HepG2 (cell line): Measurements from ENCODE around the gene EEPD1. TPM values are rescaled to one million over a fixed set of nuclear protein-coding genes. Genes with fewer than 3 reads are reported as not detected.

Experiments used
- LCORL ChIP-seq, 2 experiments: fragments of 450-650 bp in 1 of 2; sonication (generic) in 1 of 2; formaldehyde crosslinking in 1 of 2; IDR thresholded peaks; 2 replicates each; pipeline versions ENCODE4 v1.5.0 to v1.6.1; 2017 to 2020; ENCODE audit warnings: antibody characterized with exemption in 1 of 2, missing genetic modification reagents in 1 of 2
- MTA1 ChIP-seq: sonication (generic); formaldehyde crosslinking; IDR thresholded peaks from 2 replicates; pipeline ENCODE4 v1.4.0; 2020; ENCODE audit warnings: missing genetic modification reagents, mild to moderate bottlenecking, borderline replicate concordance
- PPARG ChIP-seq: conservative IDR thresholded peaks from 2 replicates; pipeline ENCODE4 v1.6.1; 2016; ENCODE audit warnings: missing biosample characterization, missing genetic modification reagents
- SNRNP70 ChIP-seq: fragments of 200-400 bp; formaldehyde crosslinking; IDR thresholded peaks from 2 replicates; pipeline ENCODE4 v1.6.1; 2017; ENCODE audit warnings: mild to moderate bottlenecking, low read depth, low read length, moderate library complexity
- TAF15 ChIP-seq: fragments of 200-400 bp; formaldehyde crosslinking; IDR thresholded peaks from one replicate; pipeline ENCODE4 v1.6.1; 2018; ENCODE audit warnings: mild to moderate bottlenecking, low read depth, low read length; ENCODE audit not compliant: poor library complexity, severe bottlenecking
- ZFP41 ChIP-seq: sonication (generic); formaldehyde crosslinking; IDR thresholded peaks from 2 replicates; pipeline ENCODE4 v1.4.0; 2020; ENCODE audit warnings: mild to moderate bottlenecking, missing genetic modification reagents, borderline replicate concordance
- ZNF556 ChIP-seq: sonication (generic); formaldehyde crosslinking; IDR thresholded peaks from 2 replicates; pipeline ENCODE4 v1.4.0; 2020; ENCODE audit warnings: mild to moderate bottlenecking, missing genetic modification reagents, borderline replicate concordance
- ZNF713 ChIP-seq: sonication (generic); formaldehyde crosslinking; IDR thresholded peaks from 2 replicates; pipeline ENCODE4 v1.4.0; 2020; ENCODE audit warnings: mild to moderate bottlenecking, missing genetic modification reagents
- ZNF841 ChIP-seq: sonication (generic); formaldehyde crosslinking; IDR thresholded peaks from 2 replicates; pipeline ENCODE4 v1.8.1; 2023; ENCODE audit warnings: missing genetic modification reagents, borderline replicate concordance
- polyA plus RNA-seq, 8 experiments: library from polyadenylated mRNA; depleted of rRNA in 3 of 8; stranded (reverse) in 7 of 8; unstranded in 1 of 8; fragments of >200 nt; fragmentation: Illumina TruSeq in 4 of 8; extraction: Trizol in 4 of 8; gene quantifications; 2 replicates each; pipeline versions ENCODE4 v1.2.1 to v1.2.3, GENCODE V29; 2011 to 2016; ENCODE audit warnings: low read depth in 4 of 8, missing spikeins in 1 of 8, mixed read lengths in 1 of 8; ENCODE audit not compliant: insufficient read depth in 1 of 8
- total RNA-seq, 5 experiments: library from RNA; depleted of rRNA; stranded (reverse); fragments of >200 nt; fragmentation: Illumina TruSeq; extraction: Trizol; gene quantifications; 2 replicates each; pipeline ENCODE4 v1.2.3, GENCODE V29; 2016; ENCODE audit warnings: low read depth in 1 of 5
- TF ChIP-seq, protein P1 (sequence below): sonication (generic); formaldehyde crosslinking; IDR thresholded peaks from 2 replicates; pipeline ENCODE4 v1.4.0; 2020; ENCODE audit warnings: missing genetic modification reagents
- TF ChIP-seq, protein P2 (sequence below): sonication (generic); formaldehyde crosslinking; IDR thresholded peaks from 2 replicates; pipeline ENCODE4 v1.8.0; 2022; ENCODE audit warnings: missing genetic modification reagents, mild to moderate bottlenecking, moderate library complexity, borderline replicate concordance
- TF ChIP-seq, protein P3 (sequence below): sonication (generic); formaldehyde crosslinking; IDR thresholded peaks from 2 replicates; pipeline ENCODE4 v1.4.0; 2020; ENCODE audit warnings: missing genetic modification reagents, borderline replicate concordance
- TF ChIP-seq, protein P4 (sequence below): sonication (generic); formaldehyde crosslinking; IDR thresholded peaks from 2 replicates; pipeline ENCODE4 v1.8.1; 2023; ENCODE audit warnings: mild to moderate bottlenecking, missing genetic modification reagents
- TF ChIP-seq, protein P5 (sequence below): sonication (generic); formaldehyde crosslinking; IDR thresholded peaks from 2 replicates; pipeline ENCODE4 v1.4.0; 2020; ENCODE audit warnings: missing genetic modification reagents

The EEPD1 gene
- total and polyA plus RNA-seq, 2 of the 13 experiments (the other 11 are each of a cell fraction or from before 2014, with no cell fraction given) = 10.1 to 16.4 TPM

DNA sequence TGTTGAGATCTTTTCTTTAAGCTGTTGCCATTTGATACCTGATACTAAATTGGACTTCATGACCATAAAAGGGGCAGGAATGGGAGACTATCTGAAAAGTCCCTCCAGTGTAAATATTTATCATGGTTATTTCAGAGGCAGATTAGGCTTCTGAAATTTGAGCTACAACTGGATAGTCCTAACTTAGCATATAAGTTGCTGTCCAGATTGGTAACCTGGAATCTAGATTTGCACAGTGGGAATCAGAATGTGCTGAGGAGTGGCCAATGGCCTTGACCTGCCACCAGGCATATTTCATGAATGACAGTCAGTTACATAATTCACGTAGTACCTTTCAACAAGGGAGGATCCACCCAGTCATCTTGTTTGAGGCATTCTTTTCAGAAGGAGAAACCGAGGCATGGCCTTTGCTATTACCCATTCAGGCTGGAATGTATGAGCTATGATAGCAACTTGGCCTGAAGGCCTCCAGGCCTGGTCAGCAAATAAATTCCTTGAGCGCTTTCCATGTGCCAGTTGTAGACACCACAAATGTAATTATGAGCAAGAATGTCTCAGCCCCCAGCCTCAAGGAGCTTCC is 80.0 kb downstream of the EEPD1 start (continued):
- TF ChIP-seq, protein P1, sequence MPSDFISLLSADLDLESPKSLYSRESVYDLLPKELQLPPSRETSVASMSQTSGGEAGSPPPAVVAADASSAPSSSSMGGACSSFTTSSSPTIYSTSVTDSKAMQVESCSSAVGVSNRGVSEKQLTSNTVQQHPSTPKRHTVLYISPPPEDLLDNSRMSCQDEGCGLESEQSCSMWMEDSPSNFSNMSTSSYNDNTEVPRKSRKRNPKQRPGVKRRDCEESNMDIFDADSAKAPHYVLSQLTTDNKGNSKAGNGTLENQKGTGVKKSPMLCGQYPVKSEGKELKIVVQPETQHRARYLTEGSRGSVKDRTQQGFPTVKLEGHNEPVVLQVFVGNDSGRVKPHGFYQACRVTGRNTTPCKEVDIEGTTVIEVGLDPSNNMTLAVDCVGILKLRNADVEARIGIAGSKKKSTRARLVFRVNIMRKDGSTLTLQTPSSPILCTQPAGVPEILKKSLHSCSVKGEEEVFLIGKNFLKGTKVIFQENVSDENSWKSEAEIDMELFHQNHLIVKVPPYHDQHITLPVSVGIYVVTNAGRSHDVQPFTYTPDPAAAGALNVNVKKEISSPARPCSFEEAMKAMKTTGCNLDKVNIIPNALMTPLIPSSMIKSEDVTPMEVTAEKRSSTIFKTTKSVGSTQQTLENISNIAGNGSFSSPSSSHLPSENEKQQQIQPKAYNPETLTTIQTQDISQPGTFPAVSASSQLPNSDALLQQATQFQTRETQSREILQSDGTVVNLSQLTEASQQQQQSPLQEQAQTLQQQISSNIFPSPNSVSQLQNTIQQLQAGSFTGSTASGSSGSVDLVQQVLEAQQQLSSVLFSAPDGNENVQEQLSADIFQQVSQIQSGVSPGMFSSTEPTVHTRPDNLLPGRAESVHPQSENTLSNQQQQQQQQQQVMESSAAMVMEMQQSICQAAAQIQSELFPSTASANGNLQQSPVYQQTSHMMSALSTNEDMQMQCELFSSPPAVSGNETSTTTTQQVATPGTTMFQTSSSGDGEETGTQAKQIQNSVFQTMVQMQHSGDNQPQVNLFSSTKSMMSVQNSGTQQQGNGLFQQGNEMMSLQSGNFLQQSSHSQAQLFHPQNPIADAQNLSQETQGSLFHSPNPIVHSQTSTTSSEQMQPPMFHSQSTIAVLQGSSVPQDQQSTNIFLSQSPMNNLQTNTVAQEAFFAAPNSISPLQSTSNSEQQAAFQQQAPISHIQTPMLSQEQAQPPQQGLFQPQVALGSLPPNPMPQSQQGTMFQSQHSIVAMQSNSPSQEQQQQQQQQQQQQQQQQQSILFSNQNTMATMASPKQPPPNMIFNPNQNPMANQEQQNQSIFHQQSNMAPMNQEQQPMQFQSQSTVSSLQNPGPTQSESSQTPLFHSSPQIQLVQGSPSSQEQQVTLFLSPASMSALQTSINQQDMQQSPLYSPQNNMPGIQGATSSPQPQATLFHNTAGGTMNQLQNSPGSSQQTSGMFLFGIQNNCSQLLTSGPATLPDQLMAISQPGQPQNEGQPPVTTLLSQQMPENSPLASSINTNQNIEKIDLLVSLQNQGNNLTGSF (CRISPR knock-in tag) = no peak
- TF ChIP-seq ZNF713 (no peak), TAF15 (no peak), ZNF556 (CRISPR knock-in tag) (no peak), LCORL (IDR thresholded peaks at IDR 0.05) (no peak), LCORL (CRISPR knock-in tag; IDR thresholded peaks at IDR 0.05) (no peak), MTA1 (CRISPR knock-in tag) (no peak), ZNF841 (CRISPR knock-in tag) (no peak), ZFP41 (CRISPR knock-in tag) (no peak), SNRNP70 (no peak), PPARG (CRISPR knock-in tag) (no peak)
- TF ChIP-seq, protein P2, sequence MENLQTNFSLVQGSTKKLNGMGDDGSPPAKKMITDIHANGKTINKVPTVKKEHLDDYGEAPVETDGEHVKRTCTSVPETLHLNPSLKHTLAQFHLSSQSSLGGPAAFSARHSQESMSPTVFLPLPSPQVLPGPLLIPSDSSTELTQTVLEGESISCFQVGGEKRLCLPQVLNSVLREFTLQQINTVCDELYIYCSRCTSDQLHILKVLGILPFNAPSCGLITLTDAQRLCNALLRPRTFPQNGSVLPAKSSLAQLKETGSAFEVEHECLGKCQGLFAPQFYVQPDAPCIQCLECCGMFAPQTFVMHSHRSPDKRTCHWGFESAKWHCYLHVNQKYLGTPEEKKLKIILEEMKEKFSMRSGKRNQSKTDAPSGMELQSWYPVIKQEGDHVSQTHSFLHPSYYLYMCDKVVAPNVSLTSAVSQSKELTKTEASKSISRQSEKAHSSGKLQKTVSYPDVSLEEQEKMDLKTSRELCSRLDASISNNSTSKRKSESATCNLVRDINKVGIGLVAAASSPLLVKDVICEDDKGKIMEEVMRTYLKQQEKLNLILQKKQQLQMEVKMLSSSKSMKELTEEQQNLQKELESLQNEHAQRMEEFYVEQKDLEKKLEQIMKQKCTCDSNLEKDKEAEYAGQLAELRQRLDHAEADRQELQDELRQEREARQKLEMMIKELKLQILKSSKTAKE (CRISPR knock-in tag) = no peak
- TF ChIP-seq, protein P3, sequence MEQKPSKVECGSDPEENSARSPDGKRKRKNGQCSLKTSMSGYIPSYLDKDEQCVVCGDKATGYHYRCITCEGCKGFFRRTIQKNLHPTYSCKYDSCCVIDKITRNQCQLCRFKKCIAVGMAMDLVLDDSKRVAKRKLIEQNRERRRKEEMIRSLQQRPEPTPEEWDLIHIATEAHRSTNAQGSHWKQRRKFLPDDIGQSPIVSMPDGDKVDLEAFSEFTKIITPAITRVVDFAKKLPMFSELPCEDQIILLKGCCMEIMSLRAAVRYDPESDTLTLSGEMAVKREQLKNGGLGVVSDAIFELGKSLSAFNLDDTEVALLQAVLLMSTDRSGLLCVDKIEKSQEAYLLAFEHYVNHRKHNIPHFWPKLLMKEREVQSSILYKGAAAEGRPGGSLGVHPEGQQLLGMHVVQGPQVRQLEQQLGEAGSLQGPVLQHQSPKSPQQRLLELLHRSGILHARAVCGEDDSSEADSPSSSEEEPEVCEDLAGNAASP (CRISPR knock-in tag) = no peak
- TF ChIP-seq, protein P4, sequence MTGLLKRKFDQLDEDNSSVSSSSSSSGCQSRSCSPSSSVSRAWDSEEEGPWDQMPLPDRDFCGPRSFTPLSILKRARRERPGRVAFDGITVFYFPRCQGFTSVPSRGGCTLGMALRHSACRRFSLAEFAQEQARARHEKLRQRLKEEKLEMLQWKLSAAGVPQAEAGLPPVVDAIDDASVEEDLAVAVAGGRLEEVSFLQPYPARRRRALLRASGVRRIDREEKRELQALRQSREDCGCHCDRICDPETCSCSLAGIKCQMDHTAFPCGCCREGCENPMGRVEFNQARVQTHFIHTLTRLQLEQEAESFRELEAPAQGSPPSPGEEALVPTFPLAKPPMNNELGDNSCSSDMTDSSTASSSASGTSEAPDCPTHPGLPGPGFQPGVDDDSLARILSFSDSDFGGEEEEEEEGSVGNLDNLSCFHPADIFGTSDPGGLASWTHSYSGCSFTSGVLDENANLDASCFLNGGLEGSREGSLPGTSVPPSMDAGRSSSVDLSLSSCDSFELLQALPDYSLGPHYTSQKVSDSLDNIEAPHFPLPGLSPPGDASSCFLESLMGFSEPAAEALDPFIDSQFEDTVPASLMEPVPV (CRISPR knock-in tag) = no peak
- TF ChIP-seq, protein P5, sequence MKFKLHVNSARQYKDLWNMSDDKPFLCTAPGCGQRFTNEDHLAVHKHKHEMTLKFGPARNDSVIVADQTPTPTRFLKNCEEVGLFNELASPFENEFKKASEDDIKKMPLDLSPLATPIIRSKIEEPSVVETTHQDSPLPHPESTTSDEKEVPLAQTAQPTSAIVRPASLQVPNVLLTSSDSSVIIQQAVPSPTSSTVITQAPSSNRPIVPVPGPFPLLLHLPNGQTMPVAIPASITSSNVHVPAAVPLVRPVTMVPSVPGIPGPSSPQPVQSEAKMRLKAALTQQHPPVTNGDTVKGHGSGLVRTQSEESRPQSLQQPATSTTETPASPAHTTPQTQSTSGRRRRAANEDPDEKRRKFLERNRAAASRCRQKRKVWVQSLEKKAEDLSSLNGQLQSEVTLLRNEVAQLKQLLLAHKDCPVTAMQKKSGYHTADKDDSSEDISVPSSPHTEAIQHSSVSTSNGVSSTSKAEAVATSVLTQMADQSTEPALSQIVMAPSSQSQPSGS = 0 out of 2 replicates have a peak, but pooled peaks have one; percentile 27
